Measurements from ENCODE around the gene LMX1B. TPM values are rescaled to one million over a fixed set of nuclear protein-coding genes. Genes with fewer than 3 reads are reported as not detected.

LMX1B gene
- total RNA-seq, 1 experiment from 2014 or later: 2.6 TPM

GRCh38 chr9:126671381-126671831 lies 57.7 kb downstream of the LMX1B start:
- no peak for ATAC-seq
- H3K4me3 ChIP-seq (ENCODE audit: low read depth in 2 of 2, low read length in 2 of 2): no peak overlapping the region
- no peak for TF ChIP-seq REST (IDR thresholded peaks at IDR 0.05; ENCODE audit: insufficient read depth in 1 of 2, low read depth in 2 of 2, low read length in 1 of 2)
- TF ChIP-seq, protein P1, sequence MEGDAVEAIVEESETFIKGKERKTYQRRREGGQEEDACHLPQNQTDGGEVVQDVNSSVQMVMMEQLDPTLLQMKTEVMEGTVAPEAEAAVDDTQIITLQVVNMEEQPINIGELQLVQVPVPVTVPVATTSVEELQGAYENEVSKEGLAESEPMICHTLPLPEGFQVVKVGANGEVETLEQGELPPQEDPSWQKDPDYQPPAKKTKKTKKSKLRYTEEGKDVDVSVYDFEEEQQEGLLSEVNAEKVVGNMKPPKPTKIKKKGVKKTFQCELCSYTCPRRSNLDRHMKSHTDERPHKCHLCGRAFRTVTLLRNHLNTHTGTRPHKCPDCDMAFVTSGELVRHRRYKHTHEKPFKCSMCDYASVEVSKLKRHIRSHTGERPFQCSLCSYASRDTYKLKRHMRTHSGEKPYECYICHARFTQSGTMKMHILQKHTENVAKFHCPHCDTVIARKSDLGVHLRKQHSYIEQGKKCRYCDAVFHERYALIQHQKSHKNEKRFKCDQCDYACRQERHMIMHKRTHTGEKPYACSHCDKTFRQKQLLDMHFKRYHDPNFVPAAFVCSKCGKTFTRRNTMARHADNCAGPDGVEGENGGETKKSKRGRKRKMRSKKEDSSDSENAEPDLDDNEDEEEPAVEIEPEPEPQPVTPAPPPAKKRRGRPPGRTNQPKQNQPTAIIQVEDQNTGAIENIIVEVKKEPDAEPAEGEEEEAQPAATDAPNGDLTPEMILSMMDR (IDR thresholded peaks at IDR 0.05): no peak
- TF ChIP-seq TCF7L2 (IDR thresholded peaks at IDR 0.05; ENCODE audit: low read depth, low read length): no peak
- TF ChIP-seq POLR2AphosphoS5 (IDR thresholded peaks at IDR 0.05; ENCODE audit: low read depth, low read length): no peak
- TF ChIP-seq SIN3A (IDR thresholded peaks at IDR 0.05; ENCODE audit: borderline replicate concordance, insufficient read depth, low read depth, low read length): no peak
- no peaks in the 10 kb centered on the region for H3K9me3 ChIP-seq (ENCODE audit: control insufficient read depth, insufficient read depth, low read depth, low read length)
- in situ Hi-C loops (cut with HindIII; ENCODE audit: low pct_unique_long_range_greater_than_20kb, low sequenced_read_pairs): no loop called here
- intact Hi-C loops (cut with micrococcal nuclease; ENCODE audit: unreplicated experiment): no loop called here
- ChIA-PET CTCF (no interaction called here), POLR2A (interaction anchor here (0.7 kb wide), 1 partner anchor 44 kb away, joined by 4 read pairs; no protein-coding TSS in a partner anchor)
- H3K4me1 ChIP-seq (ENCODE audit: control insufficient read depth, insufficient read depth, low read length): no peaks in the 10 kb centered on the region
- H3K27me3 ChIP-seq (ENCODE audit: control insufficient read depth, insufficient read depth, low read length): no peaks in the 10 kb centered on the region
- no peak overlapping the region for H3K27ac ChIP-seq (ENCODE audit: low read length)
- no peaks in the 10 kb centered on the region for H3K36me3 ChIP-seq (ENCODE audit: control insufficient read depth, insufficient read depth, low read length)
- DNase-seq (ENCODE audit: low read depth, low spot score): no peak
- BruUV-seq (replicated peaks): no TSS peak

GRCh38 chr9:126671983-126672382 lies 58.3 kb downstream of the LMX1B start:
- no TSS peak for BruUV-seq (replicated peaks)
- intact Hi-C loops (cut with micrococcal nuclease; ENCODE audit: unreplicated experiment): no loop called here
- ChIA-PET CTCF (no interaction called here), POLR2A (no interaction called here)
- Histone ChIP-seq H3K9me3 (ENCODE audit: control insufficient read depth, insufficient read depth, low read depth, low read length) (no peaks in the 10 kb centered on the region), H3K27me3 (ENCODE audit: control insufficient read depth, insufficient read depth, low read length) (no peaks in the 10 kb centered on the region), H3K36me3 (ENCODE audit: control insufficient read depth, insufficient read depth, low read length) (no peaks in the 10 kb centered on the region), H3K27ac (ENCODE audit: low read length) (no peak overlapping the region), H3K4me1 (ENCODE audit: control insufficient read depth, insufficient read depth, low read length) (no peaks in the 10 kb centered on the region), H3K4me3 (ENCODE audit: low read depth in 2 of 2, low read length in 2 of 2) (no peak overlapping the region)
- ATAC-seq: no peak
- TF ChIP-seq REST (IDR thresholded peaks at IDR 0.05; ENCODE audit: insufficient read depth in 1 of 2, low read depth in 2 of 2, low read length in 1 of 2) (no peak), TCF7L2 (IDR thresholded peaks at IDR 0.05; ENCODE audit: low read depth, low read length) (no peak), SIN3A (IDR thresholded peaks at IDR 0.05; ENCODE audit: borderline replicate concordance, insufficient read depth, low read depth, low read length) (no peak), POLR2AphosphoS5 (IDR thresholded peaks at IDR 0.05; ENCODE audit: low read depth, low read length) (no peak)
- in situ Hi-C loops (cut with HindIII; ENCODE audit: low pct_unique_long_range_greater_than_20kb, low sequenced_read_pairs): no loop called here
- DNase-seq (ENCODE audit: low read depth, low spot score): no peak
